Uterus (tissue), 4 donors: ENCODE results near the gene EEFSEC. TPM values are rescaled to one million over a fixed set of nuclear protein-coding genes. Genes with fewer than 3 reads are reported as not detected.

Source experiments
- DNase-seq, 2 donors: peaks; one replicate each; pipeline ENCODE4 v3.0.0-alpha.2; 2019 to 2020
- H3K27ac ChIP-seq, 2 donors: fragments of 200-600 bp; sonication (generic); 1 replicate in 1 of 2; 2 replicates in 1 of 2; pipeline ENCODE4 v1.5.1; 2016 to 2018
- H3K27me3 ChIP-seq, 2 donors: fragments of 200-600 bp; sonication (generic); one replicate each; pipeline ENCODE4 v1.5.1; 2018 to 2019; ENCODE audit warnings: control low read depth in 1 of 2
- H3K36me3 ChIP-seq, 2 donors: fragments of 200-600 bp; sonication (generic); one replicate each; pipeline ENCODE4 v1.5.1; 2019; ENCODE audit warnings: control low read depth in 1 of 2
- H3K4me1 ChIP-seq, 2 donors: fragments of 200-600 bp; sonication (generic); one replicate each; pipeline ENCODE4 v1.5.1; 2018 to 2019; ENCODE audit warnings: control low read depth in 1 of 2
- H3K4me3 ChIP-seq, 2 donors: fragments of 200-600 bp; sonication (generic); 1 replicate in 1 of 2; 2 replicates in 1 of 2; pipeline ENCODE4 v1.5.1; 2018 to 2019; ENCODE audit warnings: mild to moderate bottlenecking in 1 of 2
- H3K9me3 ChIP-seq, 2 donors: fragments of 200-600 bp; sonication (generic); one replicate each; pipeline ENCODE4 v1.5.1; 2019; ENCODE audit warnings: control low read depth in 1 of 2
- POLR2A ChIP-seq, 2 donors: fragments of 450-650 bp; IDR thresholded peaks; one replicate each; pipeline ENCODE4 v1.6.1; 2016; ENCODE audit warnings: antibody characterized with exemption in 2 of 2, mild to moderate bottlenecking in 1 of 2, moderate library complexity in 1 of 2
- intact Hi-C: fragments of 100-400 bp; cut with DNase I; formaldehyde crosslinking; loops from one replicate; pipeline ENCODE4 v1.15.1; 2023; ENCODE audit warnings: low total_unique reads
- total RNA-seq, 4 donors: library from RNA; depleted of rRNA in 3 of 4; stranded (reverse); fragments of >200 nt in 3 of 4; gene quantifications; one replicate each; pipeline versions ENCODE4 v1.1.0 to v1.2.4, GENCODE V29; 2014 to 2023
- TF ChIP-seq, protein P1 (sequence below), 4 experiments: fragments of 200-600 bp in 2 of 4; fragments of 450-650 bp in 2 of 4; sonication (generic) in 2 of 4; IDR thresholded peaks; one replicate each; pipeline ENCODE4 v1.5.1; 2016 to 2019; ENCODE audit warnings: antibody characterized with exemption in 4 of 4, mild to moderate bottlenecking in 2 of 4, moderate library complexity in 1 of 4
- donor health status: DM: yes; HTN: yes; CAD: no.

EEFSEC gene
- total RNA-seq, 4 donors from 2014 or later, result 2.9 to 20.0 (median 12.5) TPM

DNA sequence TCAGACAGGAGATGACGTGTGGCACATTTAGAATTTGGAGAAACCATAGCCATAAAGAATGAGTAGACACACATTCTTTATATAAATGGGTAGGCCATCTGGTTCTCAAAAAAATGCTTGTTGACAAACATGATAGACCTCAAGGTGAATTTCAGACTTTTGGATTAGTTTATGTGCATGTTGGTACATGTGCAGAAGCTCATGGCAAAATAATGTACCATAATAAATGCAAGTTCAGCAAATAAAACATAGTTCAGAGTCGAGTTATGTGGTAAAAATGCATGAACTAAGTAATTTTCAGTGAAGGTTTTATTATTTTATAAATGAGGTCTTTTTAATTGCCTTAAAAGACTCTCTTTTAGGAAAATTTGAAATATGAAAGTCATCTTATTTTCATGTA, 24.6 kb downstream of the EEFSEC start:
- intact Hi-C loops, result loop anchor here (5.0 kb wide), 1 partner anchor 309 kb away; no protein-coding TSS in a partner anchor
- TF ChIP-seq POLR2A (IDR thresholded peaks at IDR 0.05), result no peak
- TF ChIP-seq, protein P1, sequence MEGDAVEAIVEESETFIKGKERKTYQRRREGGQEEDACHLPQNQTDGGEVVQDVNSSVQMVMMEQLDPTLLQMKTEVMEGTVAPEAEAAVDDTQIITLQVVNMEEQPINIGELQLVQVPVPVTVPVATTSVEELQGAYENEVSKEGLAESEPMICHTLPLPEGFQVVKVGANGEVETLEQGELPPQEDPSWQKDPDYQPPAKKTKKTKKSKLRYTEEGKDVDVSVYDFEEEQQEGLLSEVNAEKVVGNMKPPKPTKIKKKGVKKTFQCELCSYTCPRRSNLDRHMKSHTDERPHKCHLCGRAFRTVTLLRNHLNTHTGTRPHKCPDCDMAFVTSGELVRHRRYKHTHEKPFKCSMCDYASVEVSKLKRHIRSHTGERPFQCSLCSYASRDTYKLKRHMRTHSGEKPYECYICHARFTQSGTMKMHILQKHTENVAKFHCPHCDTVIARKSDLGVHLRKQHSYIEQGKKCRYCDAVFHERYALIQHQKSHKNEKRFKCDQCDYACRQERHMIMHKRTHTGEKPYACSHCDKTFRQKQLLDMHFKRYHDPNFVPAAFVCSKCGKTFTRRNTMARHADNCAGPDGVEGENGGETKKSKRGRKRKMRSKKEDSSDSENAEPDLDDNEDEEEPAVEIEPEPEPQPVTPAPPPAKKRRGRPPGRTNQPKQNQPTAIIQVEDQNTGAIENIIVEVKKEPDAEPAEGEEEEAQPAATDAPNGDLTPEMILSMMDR (IDR thresholded peaks at IDR 0.05), result no peak
- DNase-seq, result no peak
- Histone ChIP-seq H3K4me1 (peaks cover 4 to 21% of the 10 kb centered on the region in 2 donors), H3K9me3 (no peaks in the 10 kb centered on the region), H3K36me3 (no peaks in the 10 kb centered on the region), H3K4me3 (peak overlapping the region; percentile 11 to 29), H3K27ac (peak overlapping the region; percentile 79 to 80), H3K27me3 (no peaks in the 10 kb centered on the region)

DNA sequence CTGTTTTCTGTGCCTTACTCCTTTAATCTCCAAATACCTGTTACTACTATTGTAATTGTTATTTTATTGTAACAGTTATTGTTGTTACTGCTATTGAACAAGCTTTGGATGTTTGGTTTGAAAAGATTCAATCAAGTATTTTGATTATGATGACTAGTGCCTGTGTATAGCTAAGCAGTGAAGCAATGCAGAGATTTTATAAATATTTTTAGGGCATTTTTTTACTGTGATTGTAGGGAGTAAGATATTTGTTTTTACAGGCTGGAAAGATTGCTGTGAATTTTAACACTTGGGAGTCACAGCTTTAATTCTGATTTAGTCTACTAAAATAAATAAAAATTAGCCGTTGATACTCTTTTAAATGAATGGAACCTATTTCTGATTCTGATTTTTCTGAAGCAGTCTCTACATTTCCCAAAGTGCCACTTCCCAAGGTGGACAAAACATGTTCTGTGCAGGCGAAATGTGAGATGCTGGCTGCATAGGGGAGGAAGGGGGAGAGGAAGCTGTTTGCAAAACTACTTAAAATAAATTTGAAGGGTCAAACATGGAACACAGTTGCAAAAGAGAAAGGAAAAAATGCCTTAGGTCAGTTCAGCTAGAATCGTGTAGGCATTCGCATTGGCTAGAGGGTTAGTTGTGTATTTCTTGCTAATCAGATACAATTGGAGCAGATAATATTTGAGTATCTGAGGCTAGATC, 25.7 kb downstream of the EEFSEC start:
- H3K4me3 ChIP-seq, result peak overlapping the region; percentile 2 to 29
- H3K9me3 ChIP-seq, result no peaks in the 10 kb centered on the region
- peaks cover 3 to 16% of the 10 kb centered on the region in 2 donors for H3K4me1 ChIP-seq
- peak overlapping the region; percentile 79 to 80 for H3K27ac ChIP-seq
- DNase-seq, result no peak
- no peaks in the 10 kb centered on the region for H3K27me3 ChIP-seq
- TF ChIP-seq, protein P1 (IDR thresholded peaks at IDR 0.05), result no peak
- no peak for TF ChIP-seq POLR2A (IDR thresholded peaks at IDR 0.05)
- intact Hi-C loops, result loop anchor here (5.0 kb wide), 1 partner anchor 308 kb away; no protein-coding TSS in a partner anchor
- no peaks in the 10 kb centered on the region for H3K36me3 ChIP-seq

DNA sequence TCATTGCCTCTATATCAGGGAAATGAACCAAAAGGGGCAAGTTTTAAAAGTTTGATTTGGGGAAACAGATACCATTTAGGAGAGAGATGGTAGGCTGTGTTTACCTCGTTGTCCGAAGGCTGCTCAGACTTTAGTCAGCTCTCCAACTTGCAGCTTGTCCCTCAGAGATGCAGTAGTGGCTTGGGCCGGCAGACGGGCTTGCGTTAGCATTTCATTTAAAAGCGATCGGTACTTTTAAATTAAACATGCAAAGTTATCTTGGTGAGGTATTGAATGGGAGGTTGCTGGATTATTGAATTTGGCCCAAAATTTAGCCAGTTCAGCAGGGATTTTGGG, 26.2 kb downstream of the EEFSEC start:
- Histone ChIP-seq H3K27ac (peak overlapping the region; percentile 79 to 80), H3K4me1 (peaks cover 0 to 11% of the 10 kb centered on the region in 2 donors), H3K4me3 (peak overlapping the region; percentile 2 to 29), H3K9me3 (no peaks in the 10 kb centered on the region), H3K36me3 (no peaks in the 10 kb centered on the region), H3K27me3 (no peaks in the 10 kb centered on the region)
- no peak for DNase-seq
- TF ChIP-seq, protein P1 (IDR thresholded peaks at IDR 0.05), result no peak
- TF ChIP-seq POLR2A (IDR thresholded peaks at IDR 0.05), result no peak
- intact Hi-C loops, result loop anchor here (5.0 kb wide), 1 partner anchor 308 kb away; no protein-coding TSS in a partner anchor

DNA sequence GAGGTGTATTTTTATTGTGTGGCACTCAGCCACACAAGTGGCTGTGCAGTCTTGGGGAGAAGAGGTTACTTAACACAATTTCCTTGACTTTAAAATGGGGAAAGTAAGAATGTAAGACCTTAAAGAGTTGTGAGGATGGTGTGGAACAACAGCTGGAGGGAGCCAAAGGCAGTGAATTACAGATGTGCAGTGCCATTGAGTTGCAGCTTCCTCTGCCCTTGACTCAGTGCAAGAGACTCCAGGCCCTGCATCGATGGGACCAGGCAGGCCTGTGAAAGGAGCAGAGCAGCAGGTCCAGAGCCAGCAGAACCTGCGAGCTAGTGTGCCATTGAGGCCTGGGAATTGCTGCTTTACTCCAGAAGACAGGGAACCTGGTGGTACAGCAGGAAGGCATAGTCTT, 27.2 kb downstream of the EEFSEC start:
- Histone ChIP-seq H3K4me1 (peaks cover 0 to 4% of the 10 kb centered on the region in 2 donors), H3K36me3 (no peaks in the 10 kb centered on the region), H3K4me3 (no peak overlapping the region), H3K27me3 (no peaks in the 10 kb centered on the region), H3K9me3 (no peaks in the 10 kb centered on the region), H3K27ac (peak overlapping the region; percentile 79 to 80)
- no peak for TF ChIP-seq POLR2A (IDR thresholded peaks at IDR 0.05)
- TF ChIP-seq, protein P1 (IDR thresholded peaks at IDR 0.05), result peak in 2 of 4 experiments; percentile 16 to 18
- DNase-seq, result peak in 1 of 2 donors; percentile 44
- intact Hi-C loops, result no loop called here

DNA sequence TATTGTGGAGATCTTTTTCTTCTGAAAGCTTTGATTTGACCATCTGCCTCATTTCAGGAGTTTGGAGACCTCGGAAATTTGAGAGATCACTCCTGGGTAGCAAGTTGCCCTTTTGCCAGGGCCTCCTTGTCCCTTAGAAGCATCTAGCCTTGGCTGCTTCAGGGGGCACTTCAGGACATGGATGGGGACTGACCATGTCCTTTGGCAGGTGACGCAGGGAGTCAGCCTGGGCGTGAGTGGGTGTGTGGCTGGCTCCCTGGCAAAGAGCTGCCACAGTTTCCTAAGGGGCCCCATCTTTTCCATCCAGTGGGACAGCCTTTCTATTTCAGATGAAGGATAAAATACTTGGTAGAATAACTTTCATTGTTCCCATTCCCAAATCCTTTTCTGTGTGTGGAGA, 27.6 kb downstream of the EEFSEC start:
- H3K27me3 ChIP-seq, result no peaks in the 10 kb centered on the region
- H3K27ac ChIP-seq, result peak overlapping the region; percentile 79 to 80
- no peaks in the 10 kb centered on the region for H3K36me3 ChIP-seq
- no peak for DNase-seq
- H3K9me3 ChIP-seq, result no peaks in the 10 kb centered on the region
- no peaks in the 10 kb centered on the region for H3K4me1 ChIP-seq
- intact Hi-C loops, result no loop called here
- no peak overlapping the region for H3K4me3 ChIP-seq
- TF ChIP-seq POLR2A (IDR thresholded peaks at IDR 0.05), result no peak
- TF ChIP-seq, protein P1 (IDR thresholded peaks at IDR 0.05), result no peak
